Left lung (tissue), 10 donors: ENCODE data around the gene CLDN18. TPM values are rescaled to one million over a fixed set of nuclear protein-coding genes. Genes with fewer than 3 reads are reported as not detected.

Experiments
- ATAC-seq: fragments of 200-7000 bp; cut with Tn5 transposase; one replicate; pipeline ENCODE4 v1.9.1; 2020; ENCODE audit warnings: moderate library complexity
- DNase-seq, 4 donors: peaks; one replicate each; pipeline ENCODE4 v3.0.0-alpha.2; 2013 to 2020
- H3K27ac ChIP-seq, 2 donors: fragments of 200-600 bp; sonication (generic) in 1 of 2; one replicate each; pipeline versions ENCODE4 v1.5.0 to v1.8.0; 2020 to 2021
- H3K27me3 ChIP-seq, 2 donors: fragments of 200-600 bp; sonication (generic) in 1 of 2; one replicate each; pipeline versions ENCODE4 v1.5.0 to v1.8.0; 2020 to 2021
- H3K36me3 ChIP-seq, 2 donors: fragments of 200-600 bp; sonication (generic) in 1 of 2; one replicate each; pipeline versions ENCODE4 v1.5.0 to v1.8.0; 2020 to 2021
- H3K4me1 ChIP-seq, 2 donors: fragments of 200-600 bp; one replicate each; pipeline ENCODE4 v1.8.0; 2021
- H3K4me3 ChIP-seq, 2 donors: fragments of 200-600 bp; sonication (generic) in 1 of 2; one replicate each; pipeline versions ENCODE4 v1.5.0 to v1.8.0; 2020 to 2021; ENCODE audit warnings: mild to moderate bottlenecking in 1 of 2
- H3K9me3 ChIP-seq, 2 donors: fragments of 200-600 bp; sonication (generic) in 1 of 2; one replicate each; pipeline versions ENCODE4 v1.5.0 to v1.8.0; 2020 to 2021
- CTCF ChIP-seq, 2 donors: fragments of 200-600 bp; sonication (generic) in 1 of 2; IDR thresholded peaks; one replicate each; pipeline versions ENCODE4 v1.5.0 to v1.8.0; 2021; ENCODE audit warnings: antibody characterized with exemption in 2 of 2
- intact Hi-C, 2 donors: fragments of 100-400 bp; cut with DNase I; formaldehyde crosslinking; loops; one replicate each; pipeline versions ENCODE4 v1.11.2 to v1.14.2; 2022
- polyA plus RNA-seq, 6 donors: library from polyadenylated mRNA; unstranded; fragments of 120-200 nt; gene quantifications; one replicate each; pipeline ENCODE4 v1.2.1, GENCODE V29; 2013; ENCODE audit not compliant: insufficient read length in 6 of 6
- total RNA-seq, 2 donors: library from RNA; stranded (reverse); fragmentation: NEBNext Ultra II Directional; extraction: Animal tissue kit (Norgen Biotek cat#: 25700); gene quantifications; one replicate each; pipeline ENCODE4 v1.2.1, GENCODE V29; 2021
- donor health status: DM: no; HTN: yes; CAD: no.
- donor health status: DM: no; HTN: no; CAD: no.

CLDN18 gene
- total and polyA plus RNA-seq, 8 donors = 53.1 to 354 (median 65.4) TPM

GRCh38 chr3:138057384-138057783 is 47.4 kb downstream of the CLDN18 start:
- H3K36me3 ChIP-seq = peaks cover 0 to 8% of the 10 kb centered on the region in 2 donors

GRCh38 chr3:138059261-138059660 is 49.3 kb downstream of the CLDN18 start:
- H3K9me3 ChIP-seq = no peaks in the 10 kb centered on the region
- intact Hi-C loops = no loop called here
- no peak for ATAC-seq

More at GRCh38 chr3:138057384-138057783, 47.4 kb downstream of the CLDN18 start:
- Histone ChIP-seq H3K4me1 (no peaks in the 10 kb centered on the region), H3K9me3 (no peaks in the 10 kb centered on the region), H3K27ac (no peak overlapping the region), H3K27me3 (no peaks in the 10 kb centered on the region), H3K4me3 (no peak overlapping the region)
- no peak for TF ChIP-seq CTCF (IDR thresholded peaks at IDR 0.05)
- DNase-seq (no peak), ATAC-seq (no peak)
- intact Hi-C loops = no loop called here

GRCh38 chr3:138060792-138061191 is 50.8 kb downstream of the CLDN18 start:
- DNase-seq (no peak), ATAC-seq (no peak)
- intact Hi-C loops = no loop called here
- no peak overlapping the region for H3K27ac ChIP-seq
- TF ChIP-seq CTCF (IDR thresholded peaks at IDR 0.05) = no peak
- peaks cover 0 to 22% of the 10 kb centered on the region in 2 donors for H3K36me3 ChIP-seq
- H3K4me3 ChIP-seq = no peak overlapping the region
- H3K4me1 ChIP-seq = no peaks in the 10 kb centered on the region
- no peaks in the 10 kb centered on the region for H3K27me3 ChIP-seq
- no peaks in the 10 kb centered on the region for H3K9me3 ChIP-seq

More at GRCh38 chr3:138059261-138059660, 49.3 kb downstream of the CLDN18 start:
- no peak overlapping the region for H3K27ac ChIP-seq
- H3K4me3 ChIP-seq = no peak overlapping the region
- TF ChIP-seq CTCF (IDR thresholded peaks at IDR 0.05) = no peak
- no peaks in the 10 kb centered on the region for H3K4me1 ChIP-seq
- no peak for DNase-seq
- H3K36me3 ChIP-seq = peaks cover 0 to 17% of the 10 kb centered on the region in 2 donors
- H3K27me3 ChIP-seq = no peaks in the 10 kb centered on the region

- H3K9me3 ChIP-seq = no peaks in the 10 kb centered on the region
- no peaks in the 10 kb centered on the region for H3K4me1 ChIP-seq
- H3K4me3 ChIP-seq = no peak overlapping the region
- TF ChIP-seq CTCF (IDR thresholded peaks at IDR 0.05) = no peak
- intact Hi-C loops = no loop called here
- peaks cover 0 to 31% of the 10 kb centered on the region in 2 donors for H3K36me3 ChIP-seq
- H3K27me3 ChIP-seq = no peaks in the 10 kb centered on the region
- ATAC-seq (no peak), DNase-seq (no peak)
- no peak overlapping the region for H3K27ac ChIP-seq
These were observed 52.1 kb downstream of the CLDN18 start for GRCh38 chr3:138062037-138062436.

- ATAC-seq = no peak
- no peak for DNase-seq
- Histone ChIP-seq H3K4me1 (no peaks in the 10 kb centered on the region), H3K9me3 (no peaks in the 10 kb centered on the region), H3K27ac (no peak overlapping the region), H3K4me3 (no peak overlapping the region), H3K27me3 (no peaks in the 10 kb centered on the region), H3K36me3 (peaks cover 0 to 37% of the 10 kb centered on the region in 2 donors)
- no peak for TF ChIP-seq CTCF (IDR thresholded peaks at IDR 0.05)
- intact Hi-C loops = no loop called here
These were observed 52.7 kb downstream of the CLDN18 start for GRCh38 chr3:138062626-138063025.
